Motor neuron (in vitro differentiated cells): ENCODE results near the gene RALGPS1. TPM values are rescaled to one million over a fixed set of nuclear protein-coding genes. Genes with fewer than 3 reads are reported as not detected.
A peak's percentile ranks its signal among the peaks of the same experiment; 100 is the strongest.

Source experiments
- ATAC-seq, 8 experiments: fragments of 200-7000 bp; cut with Tn5 transposase; replicated peaks in 6 of 8; 2 replicates each; pipeline ENCODE4 v1.8.0; 2021; ENCODE audit warnings: mild to moderate bottlenecking in 8 of 8, moderate library complexity in 8 of 8
- H3K27ac ChIP-seq, 2 donors: fragments of 250-450 bp; sonication (Bioruptor Pico); 2 replicates each; pipeline ENCODE4 v1.9.0; 2021; ENCODE audit warnings: antibody characterized with exemption in 2 of 2, mild to moderate bottlenecking in 2 of 2, moderate library complexity in 1 of 2
- H3K4me1 ChIP-seq, 2 donors: fragments of 250-450 bp; sonication (Bioruptor Pico); replicated peaks in 1 of 2; 2 replicates each; pipeline ENCODE4 v1.6.1; 2021; ENCODE audit warnings: antibody characterized with exemption in 2 of 2, mild to moderate bottlenecking in 2 of 2, moderate library complexity in 1 of 2
- H3K4me3 ChIP-seq, 5 donors: fragments of 250-450 bp; sonication (Bioruptor Pico); 2 replicates each; pipeline ENCODE4 v1.9.0; 2021; ENCODE audit warnings: antibody characterized with exemption in 5 of 5, mild to moderate bottlenecking in 5 of 5, moderate library complexity in 4 of 5
- WGBS, 10 experiments: fragments of 450-650 bp; shearing (Covaris generic); methylation state at CpG; one replicate each; pipeline ENCODE4 v1.0.0; 2022; 5-methylcytosine and 5-hydroxymethylcytosine counted together
- in situ Hi-C, 9 experiments: fragments of 400-800 bp; cut with MboI; loops; one replicate each; pipeline ENCODE4 v1.15.0; 2021; ENCODE audit warnings: low sequenced_read_pairs in 9 of 9, low pct_unique_long_range_greater_than_20kb in 2 of 9; ENCODE audit not compliant: unreplicated experiment in 9 of 9
- total RNA-seq, 8 experiments: library from RNA; unstranded; fragments of 300-600 nt; gene quantifications; 2 replicates each; pipeline versions ENCODE4 v1.2.3 to v1.2.4, GENCODE V29; 2022

Gene RALGPS1
- total RNA-seq, 8 experiments from 2014 or later, result 4.3 to 29.6 (median 17.3) TPM

GRCh38 chr9:126885131-126885641 is 29.4 kb upstream of the RALGPS1 start:
- Histone ChIP-seq H3K4me3 (no peak overlapping the region), H3K27ac (no peak overlapping the region), H3K4me1 (peaks cover 15 to 26% of the 10 kb centered on the region in 2 donors)
- peak in 5 of 8 experiments; percentile 23 to 57 (median 41) for ATAC-seq
- in situ Hi-C loops, result no loop called here
- 30 to 100% (median 84%) methylated on average over 1 to 6 of the region's 6 CpGs for WGBS, 10 experiments

- WGBS, 10 experiments, result 10 to 100% (median 80%) methylated on average over 1 to 19 of the region's 23 CpGs; no CpG with 5 or more reads in 1 of the 10 experiments
- Histone ChIP-seq H3K4me3 (no peak overlapping the region), H3K27ac (peak overlapping the region in 1 of 2 donors; percentile 3), H3K4me1 (peaks cover 15 to 26% of the 10 kb centered on the region in 2 donors)
- in situ Hi-C loops, result no loop called here
- peak in 4 of 8 experiments; percentile 10 to 52 (median 24) for ATAC-seq
Observed at GRCh38 chr9:126886034-126886822, 28.4 kb upstream of the RALGPS1 start.

GRCh38 chr9:126886897-126887296 is 27.7 kb upstream of the RALGPS1 start:
- ATAC-seq, result no peak
- in situ Hi-C loops, result no loop called here
- no peak overlapping the region for H3K27ac ChIP-seq
- peaks cover 15 to 26% of the 10 kb centered on the region in 2 donors for H3K4me1 ChIP-seq
- 50 to 100% (median 86%) methylated on average over 2 to 9 of the region's 10 CpGs; no CpG with 5 or more reads in 1 of the 10 experiments for WGBS, 10 experiments
- H3K4me3 ChIP-seq, result no peak overlapping the region

- ATAC-seq, result no peak
- H3K4me1 ChIP-seq, result peaks cover 0 to 2% of the 10 kb centered on the region in 2 donors
- no peak overlapping the region for H3K27ac ChIP-seq
- H3K4me3 ChIP-seq, result no peak overlapping the region
- 48 to 93% (median 80%) methylated on average over 2 to 3 of the region's 3 CpGs for WGBS, 10 experiments
- in situ Hi-C loops, result no loop called here
Observed at GRCh38 chr9:126891676-126892075, 22.9 kb upstream of the RALGPS1 start.

GRCh38 chr9:126893079-126893478 is 21.5 kb upstream of the RALGPS1 start:
- Histone ChIP-seq H3K27ac (no peak overlapping the region), H3K4me3 (no peak overlapping the region), H3K4me1 (no peaks in the 10 kb centered on the region)
- ATAC-seq, result peak in 1 of 8 experiments; percentile 46
- WGBS, 10 experiments, result 18 to 54% (median 33%) methylated on average over 1 to 5 of the region's 5 CpGs; no CpG with 5 or more reads in 3 of the 10 experiments
- in situ Hi-C loops, result no loop called here

GRCh38 chr9:126894052-126894603 is 20.5 kb upstream of the RALGPS1 start:
- ATAC-seq, result no peak
- 50 to 80% (median 57%) methylated on average over 1 to 3 of the region's 4 CpGs; no CpG with 5 or more reads in 4 of the 10 experiments for WGBS, 10 experiments
- H3K4me3 ChIP-seq, result no peak overlapping the region
- in situ Hi-C loops, result no loop called here
- no peaks in the 10 kb centered on the region for H3K4me1 ChIP-seq
- H3K27ac ChIP-seq, result no peak overlapping the region

GRCh38 chr9:126902210-126902609 is 12.4 kb upstream of the RALGPS1 start:
- no peak for ATAC-seq
- Histone ChIP-seq H3K27ac (no peak overlapping the region), H3K4me1 (no peaks in the 10 kb centered on the region), H3K4me3 (no peak overlapping the region)
- in situ Hi-C loops, result no loop called here
- 38 to 92% (median 60%) methylated on average over 1 to 3 of the region's 3 CpGs; no CpG with 5 or more reads in 1 of the 10 experiments for WGBS, 10 experiments

- 0 to 80% (median 65%) methylated on average over 1 to 3 of the region's 3 CpGs; no CpG with 5 or more reads in 5 of the 10 experiments for WGBS, 10 experiments
- in situ Hi-C loops, result no loop called here
- H3K4me1 ChIP-seq, result no peaks in the 10 kb centered on the region
Observed at GRCh38 chr9:126904586-126904985, 10.0 kb upstream of the RALGPS1 start.

GRCh38 chr9:126906091-126906490 is 8.5 kb upstream of the RALGPS1 start:
- Histone ChIP-seq H3K4me1 (no peaks in the 10 kb centered on the region), H3K27ac (no peak overlapping the region), H3K4me3 (no peak overlapping the region)
- in situ Hi-C loops, result no loop called here
- no peak for ATAC-seq
- 54 to 96% (median 86%) methylated on average over 3 to 6 of the region's 6 CpGs; no CpG with 5 or more reads in 1 of the 10 experiments for WGBS, 10 experiments

More at GRCh38 chr9:126904586-126904985, 10.0 kb upstream of the RALGPS1 start:
- Histone ChIP-seq H3K27ac (no peak overlapping the region), H3K4me3 (no peak overlapping the region)
- ATAC-seq, result no peak

- H3K4me1 ChIP-seq, result no peaks in the 10 kb centered on the region
- no peak overlapping the region for H3K4me3 ChIP-seq
- no peak overlapping the region for H3K27ac ChIP-seq
- no peak for ATAC-seq
- WGBS, 10 experiments, result 0 to 88% (median 46%) methylated on average over 1 to 2 of the region's 2 CpGs; no CpG with 5 or more reads in 2 of the 10 experiments
- in situ Hi-C loops, result no loop called here
Observed at GRCh38 chr9:126907058-126907457, 7.5 kb upstream of the RALGPS1 start.

- H3K27ac ChIP-seq, result no peak overlapping the region
- WGBS, 10 experiments, result 0 to 20% (median 0%) methylated on average over 1 to 3 of the region's 43 CpGs; no CpG with 5 or more reads in 7 of the 10 experiments
- H3K4me3 ChIP-seq, result peak overlapping the region; percentile 63 to 99 (median 72)
- in situ Hi-C loops, result no loop called here
- peak in 5 of 8 experiments; percentile 1 to 11 (median 7) for ATAC-seq
- H3K4me1 ChIP-seq, result peaks cover 0 to 7% of the 10 kb centered on the region in 2 donors
Observed at GRCh38 chr9:126915281-126915816, 767 bp downstream of the RALGPS1 start.

GRCh38 chr9:126915846-126916543 is 1.4 kb downstream of the RALGPS1 start:
- no peak overlapping the region for H3K27ac ChIP-seq
- H3K4me3 ChIP-seq, result peak overlapping the region; percentile 63 to 99 (median 72)
- ATAC-seq, result no peak
- in situ Hi-C loops, result no loop called here
- 33 to 83% (median 68%) methylated on average over 1 to 15 of the region's 15 CpGs for WGBS, 10 experiments
- H3K4me1 ChIP-seq, result peaks cover 0 to 7% of the 10 kb centered on the region in 2 donors
